HEK293 (cell line): Measurements from ENCODE around the gene MFAP3.
A peak's percentile ranks its signal among the peaks of the same experiment; 100 is the strongest.

Experiments used
- HOXA7 ChIP-seq: sonication (generic); formaldehyde crosslinking; IDR thresholded peaks from 2 replicates; pipeline ENCODE4 v1.8.1; 2022; ENCODE audit warnings: missing genetic modification reagents, borderline replicate concordance
- KLF7 ChIP-seq: fragments of 450-650 bp; formaldehyde crosslinking; IDR thresholded peaks from 2 replicates; pipeline ENCODE4 v1.5.1; 2016; ENCODE audit warnings: missing biosample characterization, missing genetic modification characterization, borderline replicate concordance
- SCRT1 ChIP-seq: fragments of 450-650 bp; formaldehyde crosslinking; IDR thresholded peaks from 2 replicates; pipeline ENCODE4 v1.5.1; 2016; ENCODE audit warnings: missing biosample characterization, missing genetic modification characterization, borderline replicate concordance
- ZBTB7A ChIP-seq: fragments of 450-650 bp; formaldehyde crosslinking; IDR thresholded peaks from 2 replicates; pipeline ENCODE4 v1.5.1; 2016; ENCODE audit warnings: low read depth, missing biosample characterization, missing genetic modification characterization
- ZFP37 ChIP-seq: fragments of 450-650 bp; formaldehyde crosslinking; IDR thresholded peaks from 2 replicates; pipeline ENCODE4 v1.5.1; 2016; ENCODE audit warnings: missing biosample characterization, missing genetic modification characterization
- ZNF133 ChIP-seq: fragments of 450-650 bp; formaldehyde crosslinking; IDR thresholded peaks from 2 replicates; pipeline ENCODE4 v1.5.1; 2016; ENCODE audit warnings: missing biosample characterization, missing genetic modification characterization
- ZNF266 ChIP-seq: fragments of 450-650 bp; formaldehyde crosslinking; IDR thresholded peaks from 2 replicates; pipeline ENCODE4 v1.5.1; 2016; ENCODE audit warnings: missing biosample characterization, missing genetic modification characterization, low read depth
- ZNF292 ChIP-seq: fragments of 450-650 bp; formaldehyde crosslinking; IDR thresholded peaks from 2 replicates; pipeline ENCODE4 v1.5.1; 2016; ENCODE audit warnings: low read depth, missing biosample characterization, missing genetic modification characterization, borderline replicate concordance
- ZNF311 ChIP-seq: fragments of 450-650 bp; formaldehyde crosslinking; IDR thresholded peaks from 2 replicates; pipeline ENCODE4 v1.5.1; 2017; ENCODE audit warnings: missing biosample characterization, missing genetic modification characterization, borderline replicate concordance
- ZNF324 ChIP-seq: fragments of 450-650 bp; formaldehyde crosslinking; IDR thresholded peaks from 2 replicates; pipeline ENCODE4 v1.5.1; 2016; ENCODE audit warnings: missing biosample characterization, missing genetic modification characterization
- ZNF391 ChIP-seq: fragments of 450-650 bp; formaldehyde crosslinking; IDR thresholded peaks from 2 replicates; pipeline ENCODE4 v1.5.1; 2016; ENCODE audit warnings: low read depth, missing biosample characterization, missing genetic modification characterization, borderline replicate concordance
- ZNF426 ChIP-seq: fragments of 450-650 bp; formaldehyde crosslinking; IDR thresholded peaks from 2 replicates; pipeline ENCODE4 v1.5.1; 2017; ENCODE audit warnings: missing biosample characterization, missing genetic modification characterization, mild to moderate bottlenecking, inconsistent platforms, moderate library complexity
- ZNF544 ChIP-seq: fragments of 450-650 bp; formaldehyde crosslinking; IDR thresholded peaks from 2 replicates; pipeline ENCODE4 v1.5.0; 2017; ENCODE audit warnings: missing biosample characterization, missing genetic modification characterization
- TF ChIP-seq, protein P1 (sequence below): fragments of 450-650 bp; formaldehyde crosslinking; IDR thresholded peaks from 2 replicates; pipeline ENCODE4 v1.5.1; 2016; ENCODE audit warnings: missing biosample characterization, missing genetic modification characterization
- TF ChIP-seq, protein P2 (sequence below): fragments of 450-650 bp; formaldehyde crosslinking; IDR thresholded peaks from 2 replicates; pipeline ENCODE4 v1.5.1; 2016; ENCODE audit warnings: missing biosample characterization, missing genetic modification characterization, borderline replicate concordance
- TF ChIP-seq, protein P3 (sequence below): fragments of 450-650 bp; formaldehyde crosslinking; IDR thresholded peaks from 2 replicates; pipeline ENCODE4 v1.5.1; 2016; ENCODE audit warnings: missing biosample characterization, missing genetic modification characterization
- TF ChIP-seq, protein P4 (sequence below): fragments of 450-650 bp; formaldehyde crosslinking; IDR thresholded peaks from 2 replicates; pipeline ENCODE4 v1.5.1; 2016; ENCODE audit warnings: missing biosample characterization, missing genetic modification characterization, low read depth
- TF ChIP-seq, protein P5 (sequence below): fragments of 450-650 bp; formaldehyde crosslinking; optimal IDR thresholded peaks from 2 replicates; pipeline ENCODE3; 2016; ENCODE audit warnings: missing biosample characterization, mild to moderate bottlenecking, missing genetic modification characterization
- TF ChIP-seq, protein P6 (sequence below): fragments of 450-650 bp; formaldehyde crosslinking; IDR thresholded peaks from 2 replicates; pipeline ENCODE4 v1.5.1; 2016; ENCODE audit warnings: missing biosample characterization, missing genetic modification characterization
- TF ChIP-seq, protein P7 (sequence below): fragments of 450-650 bp; formaldehyde crosslinking; IDR thresholded peaks from 2 replicates; pipeline ENCODE4 v1.5.1; 2016; ENCODE audit warnings: missing biosample characterization, missing genetic modification characterization

Gene MFAP3

DNA sequence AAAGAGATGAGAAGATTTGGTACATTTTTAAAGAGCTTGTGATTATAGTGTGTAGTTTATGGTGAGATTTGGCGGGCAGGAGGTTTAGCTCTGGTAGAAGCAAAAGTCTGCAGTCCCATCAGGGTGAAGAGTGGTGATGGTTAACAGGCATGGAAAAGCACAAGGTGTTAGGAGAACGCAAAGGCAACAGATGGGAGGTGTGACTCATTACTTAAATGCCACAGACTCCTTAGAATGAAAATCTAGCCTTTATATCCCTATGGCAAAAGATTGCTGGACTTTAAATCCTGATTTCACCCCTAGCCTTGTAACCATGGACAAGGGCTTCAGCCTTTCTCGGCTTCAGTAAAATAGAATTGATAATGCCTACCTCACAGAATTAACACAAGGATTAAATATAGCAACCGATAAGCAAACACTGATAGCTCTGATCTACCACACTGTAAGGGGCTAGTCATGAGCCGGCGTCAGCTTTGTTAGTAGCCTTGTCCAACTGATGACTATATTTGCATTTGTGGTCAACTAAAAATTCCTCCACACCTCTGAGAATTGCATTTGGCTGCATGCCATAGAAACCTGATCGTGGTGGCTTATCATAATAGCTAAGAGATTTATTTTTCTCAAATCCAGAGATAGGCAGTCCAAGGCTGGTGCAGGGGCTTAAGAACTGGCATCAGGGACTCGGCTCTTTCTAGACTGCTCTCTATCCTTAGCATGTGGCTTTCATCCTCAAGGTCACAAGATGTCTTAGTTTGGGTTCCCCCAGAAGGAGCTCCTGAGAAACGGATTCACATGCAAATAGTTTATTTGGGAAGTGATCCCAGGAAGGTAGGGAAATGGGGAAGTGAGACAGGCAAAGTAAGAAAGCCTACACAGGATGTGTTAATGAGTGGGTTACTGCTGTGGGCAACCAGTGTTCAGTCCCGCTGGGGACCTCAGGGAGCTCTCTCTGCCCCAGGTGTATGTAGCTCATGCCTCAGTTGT lies 19.6 kb downstream of the MFAP3 start (continued):
- TF ChIP-seq, protein P1, sequence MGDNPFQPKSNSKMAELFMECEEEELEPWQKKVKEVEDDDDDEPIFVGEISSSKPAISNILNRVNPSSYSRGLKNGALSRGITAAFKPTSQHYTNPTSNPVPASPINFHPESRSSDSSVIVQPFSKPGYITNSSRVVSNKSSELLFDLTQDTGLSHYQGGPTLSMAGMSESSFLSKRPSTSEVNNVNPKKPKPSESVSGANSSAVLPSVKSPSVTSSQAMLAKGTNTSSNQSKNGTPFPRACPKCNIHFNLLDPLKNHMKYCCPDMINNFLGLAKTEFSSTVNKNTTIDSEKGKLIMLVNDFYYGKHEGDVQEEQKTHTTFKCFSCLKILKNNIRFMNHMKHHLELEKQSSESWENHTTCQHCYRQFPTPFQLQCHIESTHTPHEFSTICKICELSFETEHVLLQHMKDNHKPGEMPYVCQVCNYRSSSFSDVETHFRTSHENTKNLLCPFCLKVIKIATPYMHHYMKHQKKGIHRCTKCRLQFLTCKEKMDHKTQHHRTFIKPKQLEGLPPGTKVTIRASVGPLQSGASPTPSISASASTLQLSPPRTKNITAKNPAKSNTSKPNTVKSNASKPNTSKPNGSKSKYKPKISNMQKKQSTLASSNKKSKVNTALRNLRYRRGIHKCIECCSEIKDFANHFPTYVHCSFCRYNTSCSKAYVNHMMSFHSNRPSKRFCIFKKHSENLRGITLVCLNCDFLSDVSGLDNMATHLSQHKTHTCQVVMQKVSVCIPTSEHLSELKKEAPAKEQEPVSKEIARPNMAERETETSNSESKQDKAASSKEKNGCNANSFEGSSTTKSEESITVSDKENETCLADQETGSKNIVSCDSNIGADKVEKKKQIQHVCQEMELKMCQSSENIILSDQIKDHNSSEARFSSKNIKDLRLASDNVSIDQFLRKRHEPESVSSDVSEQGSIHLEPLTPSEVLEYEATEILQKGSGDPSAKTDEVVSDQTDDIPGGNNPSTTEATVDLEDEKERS: no peak
- TF ChIP-seq, protein P2, sequence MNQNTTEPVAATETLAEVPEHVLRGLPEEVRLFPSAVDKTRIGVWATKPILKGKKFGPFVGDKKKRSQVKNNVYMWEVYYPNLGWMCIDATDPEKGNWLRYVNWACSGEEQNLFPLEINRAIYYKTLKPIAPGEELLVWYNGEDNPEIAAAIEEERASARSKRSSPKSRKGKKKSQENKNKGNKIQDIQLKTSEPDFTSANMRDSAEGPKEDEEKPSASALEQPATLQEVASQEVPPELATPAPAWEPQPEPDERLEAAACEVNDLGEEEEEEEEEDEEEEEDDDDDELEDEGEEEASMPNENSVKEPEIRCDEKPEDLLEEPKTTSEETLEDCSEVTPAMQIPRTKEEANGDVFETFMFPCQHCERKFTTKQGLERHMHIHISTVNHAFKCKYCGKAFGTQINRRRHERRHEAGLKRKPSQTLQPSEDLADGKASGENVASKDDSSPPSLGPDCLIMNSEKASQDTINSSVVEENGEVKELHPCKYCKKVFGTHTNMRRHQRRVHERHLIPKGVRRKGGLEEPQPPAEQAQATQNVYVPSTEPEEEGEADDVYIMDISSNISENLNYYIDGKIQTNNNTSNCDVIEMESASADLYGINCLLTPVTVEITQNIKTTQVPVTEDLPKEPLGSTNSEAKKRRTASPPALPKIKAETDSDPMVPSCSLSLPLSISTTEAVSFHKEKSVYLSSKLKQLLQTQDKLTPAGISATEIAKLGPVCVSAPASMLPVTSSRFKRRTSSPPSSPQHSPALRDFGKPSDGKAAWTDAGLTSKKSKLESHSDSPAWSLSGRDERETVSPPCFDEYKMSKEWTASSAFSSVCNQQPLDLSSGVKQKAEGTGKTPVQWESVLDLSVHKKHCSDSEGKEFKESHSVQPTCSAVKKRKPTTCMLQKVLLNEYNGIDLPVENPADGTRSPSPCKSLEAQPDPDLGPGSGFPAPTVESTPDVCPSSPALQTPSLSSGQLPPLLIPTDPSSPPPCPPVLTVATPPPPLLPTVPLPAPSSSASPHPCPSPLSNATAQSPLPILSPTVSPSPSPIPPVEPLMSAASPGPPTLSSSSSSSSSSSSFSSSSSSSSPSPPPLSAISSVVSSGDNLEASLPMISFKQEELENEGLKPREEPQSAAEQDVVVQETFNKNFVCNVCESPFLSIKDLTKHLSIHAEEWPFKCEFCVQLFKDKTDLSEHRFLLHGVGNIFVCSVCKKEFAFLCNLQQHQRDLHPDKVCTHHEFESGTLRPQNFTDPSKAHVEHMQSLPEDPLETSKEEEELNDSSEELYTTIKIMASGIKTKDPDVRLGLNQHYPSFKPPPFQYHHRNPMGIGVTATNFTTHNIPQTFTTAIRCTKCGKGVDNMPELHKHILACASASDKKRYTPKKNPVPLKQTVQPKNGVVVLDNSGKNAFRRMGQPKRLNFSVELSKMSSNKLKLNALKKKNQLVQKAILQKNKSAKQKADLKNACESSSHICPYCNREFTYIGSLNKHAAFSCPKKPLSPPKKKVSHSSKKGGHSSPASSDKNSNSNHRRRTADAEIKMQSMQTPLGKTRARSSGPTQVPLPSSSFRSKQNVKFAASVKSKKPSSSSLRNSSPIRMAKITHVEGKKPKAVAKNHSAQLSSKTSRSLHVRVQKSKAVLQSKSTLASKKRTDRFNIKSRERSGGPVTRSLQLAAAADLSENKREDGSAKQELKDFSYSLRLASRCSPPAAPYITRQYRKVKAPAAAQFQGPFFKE: no peak
- TF ChIP-seq ZNF311 (tag by site-specific recombination) (no peak), ZNF292 (tag by site-specific recombination) (no peak), ZNF133 (tag by site-specific recombination) (no peak), HOXA7 (no peak), KLF7 (no peak), ZNF266 (no peak), ZBTB7A (no peak), ZNF391 (tag by site-specific recombination) (no peak), ZNF324 (no peak), ZNF426 (tag by site-specific recombination) (no peak), ZNF544 (tag by site-specific recombination) (no peak), ZFP37 (no peak), SCRT1 (tag by site-specific recombination) (peak; percentile 64; the same call in 1 of the 2 replicates)
- TF ChIP-seq, protein P3, sequence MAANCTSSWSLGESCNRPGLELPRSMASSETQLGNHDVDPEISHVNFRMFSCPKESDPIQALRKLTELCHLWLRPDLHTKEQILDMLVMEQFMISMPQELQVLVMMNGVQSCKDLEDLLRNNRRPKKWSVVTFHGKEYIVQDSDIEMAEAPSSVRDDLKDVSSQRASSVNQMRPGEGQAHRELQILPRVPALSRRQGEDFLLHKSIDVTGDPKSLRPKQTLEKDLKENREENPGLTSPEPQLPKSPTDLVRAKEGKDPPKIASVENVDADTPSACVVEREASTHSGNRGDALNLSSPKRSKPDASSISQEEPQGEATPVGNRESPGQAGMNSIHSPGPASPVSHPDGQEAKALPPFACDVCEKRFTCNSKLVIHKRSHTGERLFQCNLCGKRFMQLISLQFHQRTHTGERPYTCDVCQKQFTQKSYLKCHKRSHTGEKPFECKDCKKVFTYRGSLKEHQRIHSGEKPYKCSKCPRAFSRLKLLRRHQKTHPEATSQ (tag by site-specific recombination): no peak
- TF ChIP-seq, protein P4, sequence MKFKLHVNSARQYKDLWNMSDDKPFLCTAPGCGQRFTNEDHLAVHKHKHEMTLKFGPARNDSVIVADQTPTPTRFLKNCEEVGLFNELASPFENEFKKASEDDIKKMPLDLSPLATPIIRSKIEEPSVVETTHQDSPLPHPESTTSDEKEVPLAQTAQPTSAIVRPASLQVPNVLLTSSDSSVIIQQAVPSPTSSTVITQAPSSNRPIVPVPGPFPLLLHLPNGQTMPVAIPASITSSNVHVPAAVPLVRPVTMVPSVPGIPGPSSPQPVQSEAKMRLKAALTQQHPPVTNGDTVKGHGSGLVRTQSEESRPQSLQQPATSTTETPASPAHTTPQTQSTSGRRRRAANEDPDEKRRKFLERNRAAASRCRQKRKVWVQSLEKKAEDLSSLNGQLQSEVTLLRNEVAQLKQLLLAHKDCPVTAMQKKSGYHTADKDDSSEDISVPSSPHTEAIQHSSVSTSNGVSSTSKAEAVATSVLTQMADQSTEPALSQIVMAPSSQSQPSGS (tag by site-specific recombination): no peak
- TF ChIP-seq, protein P5, sequence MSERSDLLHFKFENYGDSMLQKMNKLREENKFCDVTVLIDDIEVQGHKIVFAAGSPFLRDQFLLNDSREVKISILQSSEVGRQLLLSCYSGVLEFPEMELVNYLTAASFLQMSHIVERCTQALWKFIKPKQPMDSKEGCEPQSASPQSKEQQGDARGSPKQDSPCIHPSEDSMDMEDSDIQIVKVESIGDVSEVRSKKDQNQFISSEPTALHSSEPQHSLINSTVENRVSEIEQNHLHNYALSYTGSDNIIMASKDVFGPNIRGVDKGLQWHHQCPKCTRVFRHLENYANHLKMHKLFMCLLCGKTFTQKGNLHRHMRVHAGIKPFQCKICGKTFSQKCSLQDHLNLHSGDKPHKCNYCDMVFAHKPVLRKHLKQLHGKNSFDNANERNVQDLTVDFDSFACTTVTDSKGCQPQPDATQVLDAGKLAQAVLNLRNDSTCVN (tag by site-specific recombination): no peak
- TF ChIP-seq, protein P6, sequence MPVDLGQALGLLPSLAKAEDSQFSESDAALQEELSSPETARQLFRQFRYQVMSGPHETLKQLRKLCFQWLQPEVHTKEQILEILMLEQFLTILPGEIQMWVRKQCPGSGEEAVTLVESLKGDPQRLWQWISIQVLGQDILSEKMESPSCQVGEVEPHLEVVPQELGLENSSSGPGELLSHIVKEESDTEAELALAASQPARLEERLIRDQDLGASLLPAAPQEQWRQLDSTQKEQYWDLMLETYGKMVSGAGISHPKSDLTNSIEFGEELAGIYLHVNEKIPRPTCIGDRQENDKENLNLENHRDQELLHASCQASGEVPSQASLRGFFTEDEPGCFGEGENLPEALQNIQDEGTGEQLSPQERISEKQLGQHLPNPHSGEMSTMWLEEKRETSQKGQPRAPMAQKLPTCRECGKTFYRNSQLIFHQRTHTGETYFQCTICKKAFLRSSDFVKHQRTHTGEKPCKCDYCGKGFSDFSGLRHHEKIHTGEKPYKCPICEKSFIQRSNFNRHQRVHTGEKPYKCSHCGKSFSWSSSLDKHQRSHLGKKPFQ: no peak
- TF ChIP-seq, protein P7, sequence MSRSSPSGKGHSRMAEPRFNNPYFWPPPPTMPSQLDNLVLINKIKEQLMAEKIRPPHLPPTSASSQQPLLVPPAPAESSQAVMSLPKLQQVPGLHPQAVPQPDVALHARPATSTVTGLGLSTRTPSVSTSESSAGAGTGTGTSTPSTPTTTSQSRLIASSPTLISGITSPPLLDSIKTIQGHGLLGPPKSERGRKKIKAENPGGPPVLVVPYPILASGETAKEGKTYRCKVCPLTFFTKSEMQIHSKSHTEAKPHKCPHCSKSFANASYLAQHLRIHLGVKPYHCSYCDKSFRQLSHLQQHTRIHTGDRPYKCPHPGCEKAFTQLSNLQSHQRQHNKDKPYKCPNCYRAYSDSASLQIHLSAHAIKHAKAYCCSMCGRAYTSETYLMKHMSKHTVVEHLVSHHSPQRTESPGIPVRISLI (tag by site-specific recombination): no peak
